Progenitor cell of endocrine pancreas (in vitro differentiated cells): ENCODE data around the gene RNF10. TPM values are rescaled to one million over a fixed set of nuclear protein-coding genes. Genes with fewer than 3 reads are reported as not detected.
A peak's percentile ranks its signal among the peaks of the same experiment; 100 is the strongest.

Experiments
- DNase-seq: peaks from one replicate; pipeline ENCODE4 v3.0.0; 2021; ENCODE audit warnings: low spot score; ENCODE audit not compliant: unreplicated experiment
- H3K27ac Mint-ChIP-seq: 2 replicates; pipeline ENCODE4 v1.8.0; 2021; ENCODE audit warnings: mild to moderate bottlenecking, moderate library complexity, mixed read lengths
- H3K27me3 Mint-ChIP-seq: 2 replicates; pipeline ENCODE4 v1.8.0; 2021; ENCODE audit warnings: mixed read lengths
- H3K36me3 Mint-ChIP-seq: 2 replicates; pipeline ENCODE4 v1.8.0; 2022; ENCODE audit warnings: mixed read lengths; ENCODE audit not compliant: insufficient read depth
- H3K4me1 Mint-ChIP-seq: 2 replicates; pipeline ENCODE4 v1.8.0; 2021; ENCODE audit warnings: low read depth, mixed read lengths
- H3K4me3 Mint-ChIP-seq: 2 replicates; pipeline ENCODE4 v1.8.0; 2021; ENCODE audit warnings: low read depth, mild to moderate bottlenecking, moderate library complexity, mixed read lengths
- H3K9me3 Mint-ChIP-seq: 2 replicates; pipeline ENCODE4 v1.8.0; 2021; ENCODE audit warnings: low read depth, mixed read lengths
- CTCF ChIP-seq: fragments of 200-600 bp; sonication (generic); IDR thresholded peaks from one replicate; pipeline ENCODE4 v1.5.0; 2021; ENCODE audit warnings: antibody characterized with exemption, mild to moderate bottlenecking; ENCODE audit not compliant: unreplicated experiment
- total RNA-seq: library from RNA; stranded (reverse); gene quantifications from 2 replicates; pipeline ENCODE4 v1.2.1, GENCODE V29; 2021

The RNF10 gene
- total RNA-seq, 1 donor from 2014 or later: 167 TPM

GRCh38 chr12:120490325-120490724 lies 43.8 kb upstream of the RNF10 start:
- Mint-ChIP-seq H3K9me3 (no peaks in the 10 kb centered on the region), H3K36me3 (peaks cover 14% of the 10 kb centered on the region), H3K27me3 (no peaks in the 10 kb centered on the region), H3K27ac (no peak overlapping the region), H3K4me3 (no peak overlapping the region), H3K4me1 (peaks cover 14% of the 10 kb centered on the region)
- no peak for TF ChIP-seq CTCF
- no peak for DNase-seq

- Mint-ChIP-seq H3K4me1 (peaks cover 15% of the 10 kb centered on the region), H3K4me3 (no peak overlapping the region), H3K36me3 (peaks cover 14% of the 10 kb centered on the region), H3K9me3 (no peaks in the 10 kb centered on the region), H3K27ac (peak overlapping the region; percentile 11), H3K27me3 (no peaks in the 10 kb centered on the region)
- TF ChIP-seq CTCF: no peak
- no peak for DNase-seq
These were observed 43.2 kb upstream of the RNF10 start for GRCh38 chr12:120490833-120491512.

GRCh38 chr12:120495186-120495730 lies 38.9 kb upstream of the RNF10 start:
- Mint-ChIP-seq H3K4me1 (peaks cover 22% of the 10 kb centered on the region), H3K9me3 (no peaks in the 10 kb centered on the region), H3K27ac (peak overlapping the region; percentile 93), H3K27me3 (no peaks in the 10 kb centered on the region), H3K4me3 (peak overlapping the region; percentile 90), H3K36me3 (peaks cover 13% of the 10 kb centered on the region)
- no peak for DNase-seq
- TF ChIP-seq CTCF: no peak

GRCh38 chr12:120495731-120496412 lies 38.3 kb upstream of the RNF10 start, which contains the start of gene DYNLL1:
DYNLL1 (plus strand) TSS chr12:120496113; CDS start chr12:120496422, 309 bp downstream.
- TF ChIP-seq CTCF: no peak
- Mint-ChIP-seq H3K9me3 (no peaks in the 10 kb centered on the region), H3K27me3 (no peaks in the 10 kb centered on the region), H3K27ac (peak within 1 kb of the TSS; percentile 93), H3K36me3 (peaks cover 12% of the 10 kb centered on the region), H3K4me1 (peaks cover 22% of the 10 kb centered on the region), H3K4me3 (peak within 1 kb of the TSS; percentile 90)
- DNase-seq: peak; percentile 96
